Left kidney (tissue), 2 donors: ENCODE data around the gene MYBBP1A. TPM values are rescaled to one million over a fixed set of nuclear protein-coding genes. Genes with fewer than 3 reads are reported as not detected.

Experiments
- DNase-seq: peaks from one replicate; pipeline ENCODE4 v3.0.0-alpha.2; 2013
- polyA plus RNA-seq: library from polyadenylated mRNA; unstranded; fragments of 120-200 nt; gene quantifications from one replicate; pipeline ENCODE4 v1.2.1, GENCODE V29; 2013; ENCODE audit not compliant: insufficient read length

The MYBBP1A gene
- polyA plus RNA-seq, 1 donor = 38.1 TPM

DNA sequence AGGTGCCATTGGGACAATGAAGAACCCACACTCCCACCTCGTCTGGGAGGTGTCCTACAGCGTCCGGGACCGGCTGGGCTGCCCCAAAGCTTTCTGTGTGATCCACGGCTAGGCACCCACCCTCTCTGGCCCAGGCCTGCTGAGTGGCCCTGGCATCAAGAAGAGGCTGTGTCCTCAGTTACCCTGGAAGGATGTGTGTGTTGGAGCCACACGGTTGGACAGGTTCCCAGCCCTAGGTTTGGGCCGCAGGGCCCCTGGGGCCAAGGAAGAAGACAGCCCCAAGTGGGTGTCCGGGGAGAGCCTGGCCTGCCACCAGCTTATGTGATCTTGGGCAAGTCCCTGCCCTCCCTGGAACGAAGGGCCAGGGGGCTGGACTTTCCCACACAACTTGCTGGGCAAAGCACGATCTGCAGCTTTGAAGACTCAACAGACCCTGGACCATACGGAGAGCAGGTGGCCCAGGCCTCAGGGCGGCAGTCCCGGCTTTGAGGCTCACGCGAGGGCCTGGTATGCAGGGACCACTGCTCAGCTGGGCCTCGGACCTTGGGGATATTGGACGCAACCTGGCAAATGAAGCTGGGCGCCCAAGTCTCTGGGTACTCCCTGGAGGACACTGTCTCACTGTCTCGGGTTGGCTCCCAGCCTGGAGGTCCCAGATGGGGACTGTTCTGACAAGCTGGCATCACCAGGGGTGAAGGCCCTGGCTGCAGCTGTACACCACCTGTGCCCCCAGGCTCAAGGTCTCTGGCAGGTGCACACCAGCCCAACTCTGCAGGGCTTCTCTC, 17.5 kb downstream of the MYBBP1A start:
- DNase-seq = no peak

DNA sequence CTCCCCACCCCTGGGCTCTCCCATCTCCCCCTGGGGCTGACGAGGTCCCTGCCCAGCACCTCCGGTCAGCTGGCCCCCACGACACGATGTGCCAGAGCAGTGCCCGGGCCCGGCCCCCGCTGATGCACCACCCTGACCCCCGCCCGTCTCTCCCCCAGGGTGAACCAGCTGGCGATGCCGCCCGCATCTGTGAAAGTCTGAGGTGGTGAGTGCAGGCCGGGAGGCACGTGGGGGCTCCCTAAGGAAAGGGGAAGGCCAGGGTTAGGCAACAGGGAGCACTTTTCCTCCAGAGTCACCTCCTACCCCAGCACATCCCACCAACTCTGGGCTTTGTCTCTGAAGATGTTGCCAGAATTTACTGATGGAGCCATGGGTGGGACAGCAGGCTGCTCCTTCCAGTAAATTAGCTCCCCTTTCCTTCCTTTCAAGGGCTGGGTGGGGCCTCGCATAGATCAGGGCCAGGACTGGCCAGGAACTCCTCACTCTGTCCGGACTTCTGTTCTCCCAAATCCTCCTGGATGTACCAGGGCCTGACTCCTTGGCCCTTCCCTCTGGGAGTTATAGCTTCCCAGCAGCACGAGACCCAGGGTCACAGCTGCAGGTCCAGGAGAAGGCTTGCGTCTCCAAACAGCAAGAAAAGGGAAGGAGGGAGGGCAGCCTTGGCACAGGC, 18.3 kb downstream of the MYBBP1A start:
- no peak for DNase-seq

DNA sequence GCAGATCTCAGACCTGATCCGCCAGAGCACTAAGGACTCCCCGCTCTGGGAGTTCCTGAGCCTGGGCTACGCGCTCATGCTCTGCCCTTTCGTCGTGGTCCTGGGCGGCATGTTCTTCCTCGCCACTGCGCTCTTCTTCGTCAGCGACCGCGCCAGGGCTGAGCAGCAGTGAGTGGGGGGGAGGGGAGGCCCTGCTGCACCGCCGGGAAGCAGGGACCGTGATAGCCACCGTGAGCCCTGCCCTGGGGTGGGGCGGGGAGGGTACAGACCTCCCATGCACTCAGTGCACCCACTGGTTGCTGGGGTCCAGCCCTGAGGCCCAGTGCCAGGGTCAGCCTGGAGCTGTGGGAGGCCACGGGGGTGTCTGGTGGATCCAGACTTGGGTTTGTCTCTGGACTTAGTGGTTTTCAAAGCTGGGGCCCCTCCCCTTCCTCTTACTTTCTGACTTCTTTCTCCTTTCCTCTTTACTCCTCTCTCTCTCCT, 18.9 kb downstream of the MYBBP1A start:
- DNase-seq = no peak

DNA sequence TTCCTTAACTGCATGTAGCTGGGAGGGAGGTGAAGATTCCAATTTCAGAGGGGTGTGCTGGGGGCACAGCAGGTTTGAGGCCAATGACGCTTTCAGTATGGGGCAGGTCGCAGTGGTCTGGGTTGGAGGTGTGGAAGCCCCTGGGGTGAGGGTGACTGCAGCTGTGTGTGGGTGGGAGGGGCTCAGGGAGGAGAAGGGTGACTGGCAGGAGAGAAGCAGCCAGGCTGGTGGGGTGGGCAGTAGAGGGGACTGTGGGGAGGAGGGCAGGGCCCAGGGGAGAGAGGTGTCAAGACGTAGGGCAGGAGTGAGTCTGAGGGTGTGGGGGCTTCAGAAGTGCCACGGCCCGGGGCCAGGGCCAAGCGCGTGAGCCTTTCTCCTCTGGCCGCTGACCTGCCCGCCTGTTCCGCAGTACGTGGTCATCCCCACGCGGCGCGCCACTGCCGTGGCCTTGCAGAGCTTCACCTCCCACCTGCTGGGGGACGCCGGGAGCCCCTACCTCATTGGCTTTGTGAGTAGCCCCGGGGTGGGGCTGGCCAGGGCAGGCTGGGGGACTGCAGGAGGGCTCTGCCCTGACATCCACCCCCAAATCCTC, 19.4 kb downstream of the MYBBP1A start:
- DNase-seq = no peak

DNA sequence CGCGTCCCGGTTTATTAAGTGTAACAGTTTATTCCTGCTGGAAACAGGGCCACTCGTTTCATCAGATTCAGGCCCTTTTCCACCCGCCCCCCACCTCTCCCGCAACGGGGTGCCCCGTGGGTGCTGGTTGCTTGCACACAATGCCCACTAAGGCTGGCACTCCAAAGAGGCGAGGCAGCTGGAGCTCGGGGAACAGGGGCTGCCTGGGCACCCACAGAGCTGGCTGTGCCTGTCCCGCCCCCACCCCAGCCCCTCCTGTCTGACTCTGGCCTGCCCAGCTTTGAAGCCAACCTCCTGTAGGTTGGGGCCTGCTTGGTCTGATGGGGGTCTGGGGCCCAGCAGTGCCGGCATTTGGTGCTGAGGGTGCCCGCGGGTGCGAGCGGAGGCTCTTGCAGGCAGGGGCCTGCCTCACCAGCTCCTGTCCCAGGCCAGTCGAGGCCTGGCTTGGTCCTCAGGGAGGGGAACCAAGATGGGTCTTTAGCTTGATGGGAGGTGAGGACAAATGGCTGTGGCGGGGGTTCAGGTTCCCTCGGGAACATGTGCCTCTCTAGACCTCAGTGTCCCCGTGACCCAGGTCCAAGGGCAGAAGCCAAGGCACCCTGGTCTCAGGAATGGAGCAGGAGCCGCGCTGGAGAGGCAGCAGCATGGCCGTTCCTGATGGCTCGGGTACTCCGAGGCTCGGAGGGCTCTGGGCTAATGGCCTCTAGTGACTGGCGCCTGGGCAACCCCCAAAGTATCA, 20.1 kb downstream of the MYBBP1A start:
- DNase-seq = no peak

DNA sequence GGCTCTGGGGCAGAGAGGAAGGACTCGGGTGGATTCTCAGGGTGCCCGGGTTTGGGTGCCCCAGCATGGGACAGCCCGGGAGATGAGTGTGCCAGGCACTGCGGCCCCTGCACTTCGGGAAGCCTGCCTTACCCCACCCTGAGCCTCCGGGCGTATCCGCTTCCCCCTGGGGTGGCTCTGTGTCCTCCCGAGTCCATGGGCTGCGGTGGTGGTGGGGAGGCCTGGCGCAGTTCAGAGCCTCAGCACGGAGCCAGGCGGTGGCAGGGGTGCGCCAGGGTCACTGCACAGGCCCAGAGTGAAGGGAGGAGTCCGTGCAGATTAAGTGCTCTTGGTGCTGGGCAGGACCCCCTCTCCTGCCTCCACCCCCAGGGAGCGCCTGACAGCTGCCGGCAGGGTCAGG, 20.7 kb downstream of the MYBBP1A start:
- no peak for DNase-seq

DNA sequence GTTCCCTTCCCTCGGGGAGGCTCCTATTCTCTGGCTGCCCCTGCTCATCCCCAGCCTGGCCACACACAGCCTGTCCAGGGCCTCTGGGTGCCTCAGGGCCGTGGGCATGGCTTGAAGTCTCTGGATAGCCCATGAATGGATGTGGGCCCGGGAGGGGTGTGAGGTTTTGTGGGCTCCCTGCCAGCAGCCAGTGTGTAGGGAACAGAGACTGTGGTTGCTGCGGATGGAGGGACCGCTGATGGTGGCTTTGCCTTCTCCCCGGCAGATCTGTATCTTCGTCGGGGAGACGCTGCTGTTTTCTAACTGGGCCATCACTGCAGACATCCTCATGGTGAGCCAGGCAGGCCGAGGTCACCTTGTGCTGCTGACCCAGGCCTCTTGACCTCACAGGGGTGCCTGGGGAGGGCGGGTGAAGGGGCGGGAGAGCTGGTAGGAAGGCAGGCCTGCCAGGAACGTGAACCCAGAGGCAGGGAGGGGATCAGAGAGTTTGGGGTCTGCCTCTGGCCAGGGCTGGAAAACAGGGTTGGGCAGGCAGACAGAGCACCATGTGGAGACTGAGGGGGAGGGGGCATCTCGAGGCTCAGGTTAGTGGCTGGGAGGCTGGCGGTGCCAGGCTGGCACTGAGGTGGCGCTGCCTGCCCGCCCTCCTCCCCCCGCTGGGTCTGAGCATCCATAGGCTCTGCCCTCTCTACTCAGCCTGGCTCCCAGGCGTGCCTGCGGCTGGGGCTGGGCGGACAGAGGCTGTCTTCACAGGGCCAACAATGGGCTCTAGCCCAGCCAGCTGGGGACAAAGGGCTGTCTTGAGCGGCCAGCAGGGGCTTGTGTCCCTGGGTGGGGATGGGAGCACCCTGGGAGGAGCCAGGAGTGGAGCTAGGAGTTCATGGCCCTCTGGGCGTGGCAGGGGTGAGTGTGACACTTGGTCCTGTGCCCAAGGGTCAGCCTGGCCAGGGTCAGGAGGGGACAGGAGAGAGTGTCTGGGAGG, 21.4 kb downstream of the MYBBP1A start:
- DNase-seq = no peak

DNA sequence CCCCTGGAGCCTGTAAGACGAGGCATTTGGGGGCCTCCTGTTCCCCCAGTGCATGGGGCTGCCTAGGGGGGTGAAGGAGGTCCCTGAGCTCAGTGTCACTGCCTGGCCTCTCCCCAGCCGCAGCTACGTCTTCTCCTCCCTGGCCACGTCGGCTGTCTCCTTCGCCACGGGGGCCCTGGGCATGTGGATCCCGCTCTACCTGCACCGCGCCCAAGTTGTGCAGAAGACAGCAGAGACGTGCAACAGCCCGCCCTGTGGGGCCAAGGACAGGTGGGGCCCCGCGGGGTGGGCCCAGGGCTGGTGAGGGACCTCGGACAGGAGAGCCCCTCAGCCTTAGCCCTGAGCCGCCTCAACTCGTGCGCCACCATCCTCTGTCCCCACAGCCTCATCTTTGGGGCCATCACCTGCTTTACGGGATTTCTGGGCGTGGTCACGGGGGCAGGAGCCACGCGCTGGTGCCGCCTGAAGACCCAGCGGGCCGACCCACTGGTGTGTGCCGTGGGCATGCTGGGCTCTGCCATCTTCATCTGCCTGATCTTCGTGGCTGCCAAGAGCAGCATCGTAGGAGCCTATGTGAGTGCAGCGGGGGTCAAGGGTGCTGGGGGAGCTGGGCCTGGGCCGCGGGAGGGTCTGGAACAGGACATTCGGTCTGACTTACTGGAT, 22.2 kb downstream of the MYBBP1A start:
- DNase-seq = no peak

DNA sequence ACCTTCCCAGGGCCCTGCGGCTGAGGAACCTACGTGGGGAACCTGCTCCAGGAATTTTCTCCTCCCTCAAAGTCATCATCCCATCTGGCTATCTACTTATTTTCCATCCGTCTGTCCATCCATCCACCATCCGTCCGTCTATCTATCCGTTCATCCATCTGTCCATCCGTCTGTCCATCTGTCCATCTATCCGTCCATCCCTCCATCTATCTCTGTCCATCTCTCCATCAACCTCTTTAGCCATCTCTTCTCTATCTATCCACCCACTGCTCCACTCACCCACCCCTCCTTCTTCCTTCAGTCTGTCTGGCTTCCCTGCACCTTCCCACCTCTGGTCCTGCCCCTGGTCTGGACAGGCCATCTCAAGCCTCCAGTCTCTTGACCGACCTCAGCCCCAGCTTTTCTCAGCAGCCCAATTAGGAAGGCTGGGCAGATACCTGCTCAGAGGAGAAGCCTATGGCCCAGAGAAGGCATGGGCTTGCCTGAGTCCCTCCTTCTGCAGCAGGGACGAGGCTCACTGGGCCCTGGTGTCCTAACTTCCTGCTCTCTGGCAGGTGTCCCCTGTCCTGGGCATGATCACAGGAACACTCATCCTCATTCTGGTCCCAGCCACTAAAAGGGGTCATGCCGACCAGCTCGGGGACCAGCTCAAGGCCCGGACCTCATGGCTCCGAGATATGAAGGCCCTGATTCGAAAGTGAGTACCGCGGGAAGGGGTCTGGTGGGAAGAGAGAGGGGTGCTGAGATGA, 23.0 kb downstream of the MYBBP1A start:
- no peak for DNase-seq

DNA sequence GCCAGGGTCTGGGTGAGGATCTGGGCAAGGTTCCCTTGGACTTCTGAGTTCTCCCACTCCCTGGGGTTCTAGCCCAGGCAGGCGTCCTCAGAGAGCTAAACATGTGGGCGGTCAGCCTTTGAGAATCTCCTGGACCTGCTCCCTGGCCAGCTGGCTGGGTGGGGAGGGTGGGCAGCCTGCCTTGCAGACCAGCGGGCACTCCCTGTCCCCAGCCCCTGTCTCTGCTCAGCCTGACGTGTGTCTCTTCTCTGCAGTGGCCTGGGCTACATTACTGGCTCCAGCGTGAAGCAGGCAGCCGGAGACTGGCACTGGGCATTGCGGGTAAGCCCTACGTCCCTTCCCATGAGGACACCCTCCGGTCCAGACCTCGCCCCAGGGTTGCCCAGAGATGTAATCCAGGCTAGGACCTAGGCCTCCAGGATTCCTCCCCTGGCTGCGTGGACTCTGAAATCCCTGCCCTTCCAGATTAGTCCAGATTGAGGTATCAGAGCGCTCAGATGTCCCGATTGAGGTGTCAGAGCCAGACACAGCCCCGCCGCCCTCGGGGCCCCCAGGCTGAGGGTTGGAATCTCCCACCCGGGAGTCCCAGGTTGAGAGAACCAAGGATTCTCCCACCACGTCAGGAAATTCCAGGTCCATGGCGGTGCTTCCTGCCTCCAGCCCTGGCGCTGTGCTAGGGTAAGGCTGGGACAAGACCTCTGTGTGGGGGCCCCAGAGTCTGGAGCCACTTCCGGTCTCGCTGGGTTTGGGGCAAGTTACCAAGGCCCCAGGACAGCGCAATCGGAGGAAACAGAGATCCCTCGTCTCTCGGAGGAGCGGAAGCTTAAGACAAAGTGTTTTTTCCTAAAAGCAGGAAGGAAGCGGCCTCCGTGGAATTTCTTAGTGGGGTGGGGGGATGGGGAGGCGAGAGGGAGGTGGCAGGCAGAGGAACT, 24.1 kb downstream of the MYBBP1A start:
- no peak for DNase-seq

DNA sequence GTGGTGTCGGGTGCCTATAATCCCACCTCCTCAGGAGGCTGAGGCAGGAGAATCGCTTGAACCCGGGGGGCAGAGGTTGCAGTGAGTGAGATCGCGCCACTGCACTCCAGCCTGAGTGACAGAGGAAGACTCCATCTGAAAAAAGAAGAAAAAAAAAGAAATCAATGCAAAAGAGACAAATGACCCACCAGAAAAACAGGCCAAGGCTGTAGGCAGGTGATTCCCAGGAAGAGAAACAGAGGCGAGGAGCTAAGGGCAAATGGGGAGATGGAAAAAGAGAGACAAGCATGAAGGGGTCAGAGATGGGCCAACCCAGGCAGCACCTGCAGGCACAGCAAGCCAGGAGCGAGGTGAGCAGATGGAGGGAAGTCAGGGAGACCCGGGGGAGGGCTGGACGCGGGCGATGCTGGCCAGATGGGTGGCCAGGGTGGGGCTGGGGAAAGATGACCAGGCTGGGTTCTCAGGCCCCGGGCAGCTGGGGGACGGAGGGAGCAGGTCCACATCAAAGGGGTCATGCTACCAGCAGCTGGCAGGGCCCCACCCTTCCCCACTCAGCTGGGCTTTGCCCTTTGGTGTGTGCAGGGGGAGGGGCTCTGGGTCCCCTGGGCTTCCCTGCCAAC, 25.5 kb downstream of the MYBBP1A start:
- no peak for DNase-seq

DNA sequence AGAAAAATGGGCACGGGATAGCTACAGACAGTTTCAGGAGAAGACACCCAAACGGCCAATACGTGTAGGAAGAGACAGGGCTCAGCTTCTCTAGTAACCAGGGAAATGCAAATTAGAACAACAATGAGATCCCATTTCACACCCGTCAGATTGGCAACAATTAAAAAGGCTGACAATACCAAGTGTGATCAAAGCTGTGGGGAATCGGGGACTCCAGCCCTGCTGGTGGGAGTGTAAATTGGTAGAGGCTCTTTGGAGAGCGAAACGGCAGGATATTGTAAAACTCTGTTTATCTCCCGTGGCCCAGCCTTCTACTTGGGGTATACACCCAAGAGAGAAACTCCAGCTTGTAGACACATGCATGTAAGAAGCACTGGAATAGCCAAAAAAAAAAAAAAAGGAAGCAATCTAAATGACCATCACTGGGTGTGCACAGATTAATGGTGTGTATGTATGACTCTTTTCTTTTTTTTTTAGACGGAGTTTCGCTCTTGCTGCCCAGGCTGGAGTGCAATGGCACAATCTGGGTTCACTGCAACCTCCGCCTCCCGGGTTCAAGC, 27.5 kb downstream of the MYBBP1A start:
- no peak for DNase-seq

DNA sequence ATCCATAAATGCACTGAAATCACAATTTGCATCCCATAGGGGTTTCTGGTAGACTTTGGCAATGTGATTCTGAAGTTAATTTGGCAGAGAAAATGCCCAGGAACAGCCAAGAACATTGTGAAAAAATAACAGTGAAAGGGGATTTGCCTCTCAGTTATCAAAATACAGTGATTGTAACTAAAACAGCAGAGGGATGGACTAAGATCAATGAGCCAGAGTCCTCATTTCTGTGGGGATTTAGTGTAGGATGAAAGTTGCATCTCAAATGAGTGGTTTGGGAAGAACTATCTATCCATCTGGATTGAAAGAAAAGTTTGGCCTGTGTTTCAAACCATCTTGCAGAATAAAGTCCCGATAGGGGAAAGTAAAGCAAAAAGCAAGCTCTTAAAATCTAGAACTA, 28.1 kb downstream of the MYBBP1A start:
- no peak for DNase-seq

DNA sequence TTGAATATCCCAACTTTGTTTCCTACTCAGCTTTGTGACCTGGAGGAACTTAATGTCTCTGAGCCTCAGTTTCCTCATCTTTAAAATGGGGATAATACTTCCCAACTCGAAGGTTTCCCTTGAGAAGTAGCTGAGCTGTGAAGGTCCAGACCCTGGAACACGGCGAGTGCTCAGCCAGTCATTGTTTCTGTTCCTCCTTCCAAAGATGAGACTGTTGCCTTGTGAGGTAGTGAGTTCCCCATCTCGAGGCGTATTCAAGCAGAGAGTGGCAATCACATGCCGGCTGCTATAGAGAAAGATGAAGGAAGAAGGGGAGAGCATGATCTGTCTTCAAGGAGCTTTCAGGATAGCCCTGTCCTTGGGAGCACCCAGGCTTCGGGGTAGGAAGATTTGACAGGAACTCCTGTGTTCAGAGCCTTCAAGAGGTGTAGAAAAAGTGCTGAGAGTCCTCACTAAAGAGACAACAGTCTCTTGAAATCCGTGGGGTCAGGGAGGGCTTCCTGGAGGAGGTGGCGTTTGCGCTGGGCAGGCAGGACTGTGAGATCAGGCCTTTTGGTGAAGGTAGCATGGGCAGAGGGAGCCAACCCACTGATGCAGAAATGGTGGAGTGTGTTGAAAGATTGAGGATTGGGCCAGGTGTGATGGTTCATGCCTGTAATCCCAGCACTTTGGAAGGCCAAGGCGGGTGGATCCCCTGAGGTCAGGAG, 29.3 kb downstream of the MYBBP1A start:
- DNase-seq = no peak

DNA sequence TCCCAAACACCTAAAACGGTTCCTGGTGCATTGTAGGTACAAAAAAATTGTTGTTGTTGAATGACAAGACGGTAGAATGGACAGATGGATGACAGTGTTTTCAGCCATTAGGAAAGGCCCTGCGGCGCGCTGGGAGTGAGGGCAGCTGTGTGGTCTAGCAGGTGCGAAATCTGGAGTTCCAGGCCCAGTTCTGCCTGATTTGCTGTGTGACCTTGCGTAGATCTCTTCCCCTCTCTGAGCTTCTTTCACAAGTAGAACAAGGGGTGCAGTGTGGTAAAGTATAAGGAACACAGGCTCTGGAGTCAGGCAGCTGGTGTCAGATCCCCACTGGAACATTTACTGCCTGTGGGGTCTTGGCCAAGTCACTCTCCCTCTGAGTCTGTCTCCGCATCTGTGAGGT, 31.2 kb downstream of the MYBBP1A start:
- no peak for DNase-seq

DNA sequence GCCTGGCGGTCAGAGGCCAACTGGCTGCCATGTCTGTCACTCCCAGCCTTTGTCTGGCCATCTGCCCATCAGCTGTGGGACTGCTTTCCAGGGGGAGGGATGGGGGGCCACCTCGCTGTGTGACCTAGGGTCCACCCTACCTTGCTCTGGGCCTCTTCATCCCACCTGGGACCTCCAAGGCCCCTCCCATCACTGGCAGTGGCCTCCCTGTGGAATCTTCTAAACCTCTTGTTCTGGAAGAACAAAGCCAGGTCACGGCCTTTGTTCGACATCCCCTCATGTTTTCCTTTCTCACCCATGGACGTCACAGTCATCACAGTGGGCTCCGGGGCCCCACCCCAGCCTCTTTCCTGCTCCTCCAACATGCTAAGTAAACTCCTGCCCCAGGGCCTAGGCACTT, 32.5 kb downstream of the MYBBP1A start:
- DNase-seq = no peak

DNA sequence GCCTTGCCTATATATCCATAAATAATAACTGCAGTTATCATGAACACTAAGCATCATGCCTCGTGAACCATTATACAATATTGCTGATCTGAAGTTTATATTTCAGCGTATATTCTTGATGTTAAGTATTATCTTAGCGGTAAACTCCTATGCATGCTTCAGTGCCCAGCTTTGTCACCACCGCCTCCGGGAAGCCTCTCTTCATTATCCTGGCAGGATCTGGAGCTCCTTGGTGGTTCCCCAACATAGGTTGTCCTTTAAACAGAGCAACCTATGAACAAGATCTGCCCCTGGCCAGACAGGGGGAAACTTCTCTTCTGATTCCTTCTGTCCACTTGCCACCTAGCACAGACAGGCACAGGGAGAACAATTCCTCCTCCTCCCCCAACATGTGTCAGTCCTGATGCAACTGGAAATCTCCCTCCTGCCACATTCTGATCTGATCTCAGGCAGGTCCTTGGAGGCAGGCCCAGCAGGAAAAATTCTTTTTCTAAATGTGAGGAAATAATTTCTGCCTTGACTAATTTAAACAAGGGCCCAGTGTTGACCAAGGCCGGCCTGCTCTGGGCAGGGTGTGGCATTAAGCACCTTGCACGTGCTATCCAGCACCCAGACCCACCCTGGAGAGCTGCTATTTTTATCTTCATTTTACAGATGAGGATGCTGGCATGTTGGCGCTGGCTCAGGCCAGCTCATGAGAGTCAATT, 34.1 kb downstream of the MYBBP1A start:
- DNase-seq = no peak
